ENCODE measurements around the gene SOX4. TPM values are rescaled to one million over a fixed set of nuclear protein-coding genes. Genes with fewer than 3 reads are reported as not detected.

Gene SOX4
- total RNA-seq, 1 experiment from 2014 or later, result 120 TPM

DNA sequence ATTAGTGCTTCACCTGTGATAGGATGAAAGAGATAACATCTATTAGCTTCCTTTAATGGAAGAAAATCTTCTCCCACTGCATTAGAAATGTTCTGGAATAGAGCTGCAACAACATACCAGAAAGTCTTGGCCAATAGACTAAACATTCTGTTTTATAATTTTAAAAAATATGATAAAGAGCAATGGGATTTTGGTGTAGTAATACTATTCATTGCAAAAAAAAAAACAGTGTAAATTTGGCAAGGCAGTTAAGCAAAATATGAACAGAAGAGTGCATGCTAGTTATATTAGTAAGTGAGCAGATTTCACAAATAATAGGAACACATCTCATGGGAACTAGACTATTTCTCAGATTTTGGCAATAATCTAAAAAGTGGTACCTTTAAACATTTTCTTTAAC is 43.3 kb downstream of the SOX4 start:
- Mint-ChIP-seq H3K9me3 (ENCODE audit: low read depth, unreplicated experiment) (no peaks in the 10 kb centered on the region), H3K36me3 (ENCODE audit: insufficient read depth, unreplicated experiment) (no peaks in the 10 kb centered on the region), H3K4me3 (ENCODE audit: low read depth, unreplicated experiment) (no peak overlapping the region), H3K27ac (ENCODE audit: unreplicated experiment) (no peak overlapping the region), H3K4me1 (ENCODE audit: low read depth, unreplicated experiment) (peaks cover 13% of the 10 kb centered on the region), H3K27me3 (ENCODE audit: unreplicated experiment) (no peaks in the 10 kb centered on the region)
- intact Hi-C loops (cut with micrococcal nuclease; ENCODE audit: unreplicated experiment), result no loop called here
- CTCF ChIA-PET, result no interaction called here
- no TSS peak for BruUV-seq (replicated peaks)
- no peak for DNase-seq
- TF ChIP-seq, protein P1, sequence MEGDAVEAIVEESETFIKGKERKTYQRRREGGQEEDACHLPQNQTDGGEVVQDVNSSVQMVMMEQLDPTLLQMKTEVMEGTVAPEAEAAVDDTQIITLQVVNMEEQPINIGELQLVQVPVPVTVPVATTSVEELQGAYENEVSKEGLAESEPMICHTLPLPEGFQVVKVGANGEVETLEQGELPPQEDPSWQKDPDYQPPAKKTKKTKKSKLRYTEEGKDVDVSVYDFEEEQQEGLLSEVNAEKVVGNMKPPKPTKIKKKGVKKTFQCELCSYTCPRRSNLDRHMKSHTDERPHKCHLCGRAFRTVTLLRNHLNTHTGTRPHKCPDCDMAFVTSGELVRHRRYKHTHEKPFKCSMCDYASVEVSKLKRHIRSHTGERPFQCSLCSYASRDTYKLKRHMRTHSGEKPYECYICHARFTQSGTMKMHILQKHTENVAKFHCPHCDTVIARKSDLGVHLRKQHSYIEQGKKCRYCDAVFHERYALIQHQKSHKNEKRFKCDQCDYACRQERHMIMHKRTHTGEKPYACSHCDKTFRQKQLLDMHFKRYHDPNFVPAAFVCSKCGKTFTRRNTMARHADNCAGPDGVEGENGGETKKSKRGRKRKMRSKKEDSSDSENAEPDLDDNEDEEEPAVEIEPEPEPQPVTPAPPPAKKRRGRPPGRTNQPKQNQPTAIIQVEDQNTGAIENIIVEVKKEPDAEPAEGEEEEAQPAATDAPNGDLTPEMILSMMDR (IDR thresholded peaks at IDR 0.05; ENCODE audit: unreplicated experiment), result no peak

GRCh38 chr6:21639316-21639715 is 45.8 kb downstream of the SOX4 start:
- no TSS peak for BruUV-seq (replicated peaks)
- DNase-seq, result no peak
- no peaks in the 10 kb centered on the region for H3K36me3 Mint-ChIP-seq (ENCODE audit: insufficient read depth, unreplicated experiment)
- TF ChIP-seq, protein P1 (IDR thresholded peaks at IDR 0.05; ENCODE audit: unreplicated experiment), result no peak
- peaks cover 7% of the 10 kb centered on the region for H3K4me1 Mint-ChIP-seq (ENCODE audit: low read depth, unreplicated experiment)
- H3K27me3 Mint-ChIP-seq (ENCODE audit: unreplicated experiment), result no peaks in the 10 kb centered on the region
- CTCF ChIA-PET, result no interaction called here
- H3K4me3 Mint-ChIP-seq (ENCODE audit: low read depth, unreplicated experiment), result no peak overlapping the region
- no peaks in the 10 kb centered on the region for H3K9me3 Mint-ChIP-seq (ENCODE audit: low read depth, unreplicated experiment)
- intact Hi-C loops (cut with micrococcal nuclease; ENCODE audit: unreplicated experiment), result no loop called here
- H3K27ac Mint-ChIP-seq (ENCODE audit: unreplicated experiment), result no peak overlapping the region
